LHCN-M2 (cell line): ENCODE measurements around the gene REEP5. TPM values are rescaled to one million over a fixed set of nuclear protein-coding genes. Genes with fewer than 3 reads are reported as not detected.
A peak's percentile ranks its signal among the peaks of the same experiment; 100 is the strongest.
"Not testable (repeated sequence)": the region's sequence is repeated elsewhere in the genome, so short reads cannot be mapped to it uniquely, and the experiment has no call there.

Experiments used
- DNase-seq: peaks from one replicate; pipeline ENCODE4 v3.0.0-alpha.2; 2012; ENCODE audit warnings: low read depth
- total RNA-seq: library from RNA; depleted of rRNA; stranded (reverse); fragments of >200 nt; gene quantifications from 2 replicates; pipeline ENCODE4 v1.2.3, GENCODE V29; 2014

Gene REEP5
- total RNA-seq, 1 experiment from 2014 or later, result 40.6 TPM

DNA sequence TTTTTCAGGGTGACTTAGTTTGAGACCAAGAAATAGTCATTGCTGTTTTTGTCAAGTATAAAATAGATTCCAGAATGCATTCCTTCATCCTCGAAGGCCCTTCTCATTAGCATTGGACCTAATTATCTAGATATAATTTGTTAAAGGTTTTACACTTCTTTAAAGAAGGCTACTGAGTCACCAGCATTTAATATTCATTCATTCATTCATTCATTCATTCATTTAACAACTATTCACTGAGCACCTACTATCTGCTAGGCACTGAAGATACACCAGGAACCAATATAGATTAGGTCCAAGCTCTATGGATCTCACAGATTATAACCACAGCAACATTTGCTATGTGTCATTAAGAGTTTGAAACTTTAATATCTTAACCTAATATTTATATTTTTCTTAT lies 11.1 kb upstream of the REEP5 start:
- DNase-seq, result no peak

DNA sequence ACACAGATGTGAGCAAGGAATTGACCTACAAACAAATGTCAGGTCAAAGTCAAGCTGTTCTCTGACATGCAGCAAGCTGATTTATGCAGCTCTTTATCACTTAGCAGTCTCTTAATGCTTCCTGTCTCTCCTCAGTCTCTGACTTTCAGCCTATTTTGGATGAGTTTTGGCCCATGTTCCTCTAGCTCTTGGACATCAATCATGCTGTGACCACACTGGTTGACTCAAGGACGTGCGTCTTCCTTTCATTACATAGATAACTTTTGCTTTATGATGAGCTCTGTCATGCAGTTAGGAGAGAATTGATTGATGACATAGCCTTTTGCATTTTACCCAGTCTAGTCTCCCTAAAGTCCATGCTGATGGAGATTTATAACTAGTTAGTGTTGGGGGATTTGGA lies 9.4 kb upstream of the REEP5 start:
- DNase-seq, result no peak

DNA sequence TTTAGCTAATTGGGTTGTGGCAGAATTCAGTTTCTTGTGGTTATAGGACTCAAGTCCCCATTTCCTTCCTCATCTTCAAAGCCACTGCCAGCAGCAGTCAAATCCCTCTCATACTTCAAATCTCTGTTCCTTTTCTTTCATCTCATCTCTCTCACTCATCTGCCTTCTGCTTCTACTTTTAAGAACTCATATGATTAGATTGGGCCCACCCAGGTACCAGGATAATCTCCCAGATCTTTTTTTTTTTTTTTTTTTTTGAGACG lies 8.0 kb upstream of the REEP5 start:
- DNase-seq, result no peak

- DNase-seq, result peak; percentile 19
Observed at GRCh38 chr5:112929336-112930081, 7.5 kb upstream of the REEP5 start.

DNA sequence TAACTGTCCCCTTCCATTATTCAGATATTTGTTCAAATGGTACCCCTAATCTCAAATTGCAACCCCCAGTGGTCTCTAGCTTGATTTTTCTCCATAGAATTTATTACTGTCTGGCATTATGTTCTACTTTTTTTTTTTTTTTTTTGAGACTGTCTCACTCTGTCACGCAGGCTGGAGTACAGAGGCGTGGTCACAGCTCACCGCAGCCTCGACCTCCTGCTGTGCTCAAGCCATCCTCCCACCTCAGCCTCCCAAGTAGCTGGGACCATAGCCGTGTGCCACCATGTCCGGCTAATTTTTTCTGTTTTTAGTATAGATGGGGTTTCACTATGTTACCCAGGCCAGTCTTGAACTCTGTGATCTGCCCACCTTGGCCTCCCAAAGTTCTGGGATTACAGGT lies 2.0 kb upstream of the REEP5 start:
- no peak for DNase-seq

- no peak for DNase-seq
Observed at GRCh38 chr5:112923148-112923917, 1.3 kb upstream of the REEP5 start.

DNA sequence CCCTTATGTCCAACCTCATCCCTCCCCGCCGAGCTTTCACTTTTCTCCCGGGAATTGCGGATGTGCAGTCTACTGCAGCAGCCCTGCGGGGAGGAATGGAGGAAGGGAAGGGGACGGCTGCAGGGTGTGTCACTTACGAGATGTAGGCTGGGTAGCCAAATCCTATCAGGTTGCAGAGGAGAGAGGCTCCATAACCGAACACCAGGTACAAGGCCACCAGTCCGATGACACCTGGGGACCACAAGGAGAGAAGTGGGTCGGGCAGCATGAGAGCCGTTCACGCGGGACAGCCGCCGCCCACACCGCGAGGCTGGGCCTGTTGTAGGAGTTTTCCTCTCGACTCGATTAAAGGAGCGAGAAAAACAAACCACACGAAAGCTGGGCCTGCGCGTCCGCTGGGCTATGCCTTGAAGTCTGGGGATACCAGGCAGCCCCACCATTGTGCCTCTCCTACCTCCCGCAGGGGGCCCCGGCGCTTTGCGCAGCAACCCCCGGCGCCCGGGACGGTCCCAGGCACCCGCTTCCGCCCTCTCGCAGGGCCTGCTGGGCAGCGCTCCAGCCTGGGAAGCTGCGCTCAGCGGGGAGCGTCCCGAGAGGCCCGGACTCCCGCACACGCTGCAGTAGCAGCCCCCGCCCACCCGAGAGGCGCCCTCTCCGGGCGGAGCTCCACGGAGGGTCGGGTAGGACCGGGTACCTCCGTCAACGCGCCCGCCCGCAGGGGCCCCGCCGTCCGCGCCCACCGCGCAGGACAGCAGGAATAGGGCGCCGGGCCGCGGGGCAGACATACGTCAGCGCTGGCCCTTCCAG lies 798 bp downstream of the REEP5 start:
- DNase-seq, result peak; percentile 66

DNA sequence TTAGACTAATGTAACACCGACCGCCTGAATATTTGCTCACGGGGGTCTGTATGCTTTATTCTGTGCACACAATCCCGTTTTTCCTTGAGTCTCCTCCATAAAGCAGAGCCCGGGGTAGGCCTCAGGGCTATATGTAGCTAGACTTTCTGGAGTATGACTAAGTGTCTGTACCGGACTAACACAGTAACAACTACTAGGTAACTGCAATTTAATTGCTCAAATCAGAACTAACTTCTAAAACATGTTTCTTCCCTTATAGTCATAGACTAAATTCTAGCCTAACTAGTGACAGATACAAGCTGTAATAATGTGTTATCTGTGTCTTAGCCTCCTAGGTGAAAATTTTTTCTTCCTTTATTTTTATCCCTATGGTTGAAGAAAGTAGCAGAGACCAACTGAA lies 2.1 kb downstream of the REEP5 start:
- DNase-seq, result no peak

DNA sequence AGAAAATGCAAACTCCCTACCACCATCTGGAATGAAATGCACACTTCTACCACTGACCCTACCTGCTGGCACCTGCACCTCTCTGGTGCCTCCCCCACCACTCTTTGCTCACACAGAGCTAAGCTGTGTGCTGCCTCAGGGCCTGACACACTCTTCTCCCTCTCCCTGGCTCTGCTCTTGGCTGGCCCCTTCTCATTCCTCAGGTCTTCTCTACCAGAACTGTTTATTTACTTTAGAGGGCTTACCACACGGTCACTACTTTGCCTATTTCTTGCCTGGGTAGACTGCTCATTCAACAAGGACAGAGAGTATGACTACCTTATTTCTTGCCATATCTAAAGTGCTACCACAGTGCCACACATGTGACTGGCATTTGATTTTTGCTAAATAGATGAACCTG lies 3.3 kb downstream of the REEP5 start:
- DNase-seq, result no peak

- no peak for DNase-seq
Observed at GRCh38 chr5:112918136-112918535, 3.9 kb downstream of the REEP5 start.

GRCh38 chr5:112917453-112917995 lies 4.5 kb downstream of the REEP5 start:
- no peak for DNase-seq

DNA sequence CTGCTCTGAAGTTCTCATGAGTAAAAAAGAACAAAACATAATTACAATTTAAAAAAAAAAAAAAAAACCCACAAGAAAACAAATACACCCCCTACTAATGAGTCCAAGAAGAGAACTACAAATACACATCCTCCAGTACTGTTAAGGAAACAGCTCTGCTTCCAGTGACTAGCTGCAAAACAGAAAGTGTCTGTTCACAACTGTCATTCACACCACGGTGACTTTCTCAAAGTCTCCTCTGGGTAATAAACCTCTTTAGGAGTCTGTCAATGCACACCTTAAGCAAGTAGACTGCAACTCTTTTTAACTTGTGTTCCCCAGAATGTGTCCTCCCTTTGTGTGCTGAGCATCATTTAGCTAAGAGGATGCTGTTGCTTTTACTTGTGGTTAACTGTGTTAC lies 6.2 kb downstream of the REEP5 start:
- DNase-seq, result no peak

- DNase-seq, result peak; percentile 11
Observed at GRCh38 chr5:112914584-112914983, 7.4 kb downstream of the REEP5 start.

- no peak for DNase-seq
Observed at GRCh38 chr5:112910529-112910928, 11.5 kb downstream of the REEP5 start.

DNA sequence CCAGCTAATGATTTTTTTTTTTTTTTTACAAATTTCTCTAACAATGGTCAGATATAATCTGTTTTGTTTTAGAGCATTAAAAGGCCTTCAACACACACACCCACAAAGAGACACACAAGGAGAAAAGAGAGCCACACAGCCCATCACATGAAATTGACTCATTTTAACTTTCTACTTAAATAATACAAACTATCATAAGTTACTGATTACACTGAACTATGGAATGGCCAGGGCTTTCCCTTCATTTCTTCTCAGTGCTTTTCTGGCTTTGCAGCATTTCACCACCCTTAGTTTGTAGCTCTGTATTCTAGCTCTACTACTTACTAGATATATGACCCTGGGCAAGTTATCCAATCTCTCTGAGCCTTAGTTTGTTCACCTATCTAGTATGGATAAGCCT lies 13.2 kb downstream of the REEP5 start:
- no peak for DNase-seq

GRCh38 chr5:112907166-112907631 lies 14.8 kb downstream of the REEP5 start:
- DNase-seq, result no peak

- DNase-seq, result no peak
Observed at GRCh38 chr5:112906637-112907036, 15.4 kb downstream of the REEP5 start.

- DNase-seq, result not testable (repeated sequence)
Observed at GRCh38 chr5:112904996-112905395, 17.0 kb downstream of the REEP5 start.

- no peak for DNase-seq
Observed at GRCh38 chr5:112902561-112902960, 19.5 kb downstream of the REEP5 start.

GRCh38 chr5:112895682-112896081 lies 26.3 kb downstream of the REEP5 start:
- no peak for DNase-seq

DNA sequence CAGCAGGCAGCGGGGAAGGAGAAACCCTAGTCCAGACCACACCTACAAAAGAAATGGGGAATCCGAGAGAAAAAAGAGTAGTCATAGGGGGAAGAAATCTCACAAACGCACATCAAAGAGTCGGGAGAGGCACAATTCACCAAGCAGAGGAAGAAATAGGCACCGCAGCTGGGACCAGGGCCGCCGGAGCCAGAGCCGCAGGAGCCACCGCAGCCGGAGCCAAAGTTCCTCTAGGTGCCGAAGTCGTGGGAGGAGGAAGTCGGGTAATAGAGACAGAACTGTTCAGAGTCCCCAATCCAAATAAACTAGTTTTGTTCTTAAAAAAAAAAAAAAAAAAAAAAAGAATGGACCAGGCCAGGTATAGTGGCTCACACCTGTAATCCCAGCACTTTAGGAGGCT lies 29.3 kb downstream of the REEP5 start:
- DNase-seq, result no peak

GRCh38 chr5:112892066-112892465 lies 30.0 kb downstream of the REEP5 start:
- DNase-seq, result not testable (repeated sequence)
